HG02623 (cell line): Measurements from ENCODE around the gene RHOXF2.
"Not testable (repeated sequence)": the region's sequence is repeated elsewhere in the genome, so short reads cannot be mapped to it uniquely, and the experiment has no call there.

Source experiments
- ATAC-seq: cut with Tn5 transposase; IDR thresholded peaks from one replicate; pipeline ENCODE4 v1.9.1; 2021; ENCODE audit warnings: moderate library complexity; ENCODE audit not compliant: unreplicated experiment

The RHOXF2 gene

GRCh38 chrX:120158313-120158712 is at the start of gene RHOXF2:
Gene RHOXF2 (plus strand): TSS chrX:120158613. CDS start chrX:120158751, 138 bp downstream.
- ATAC-seq: not testable (repeated sequence)

GRCh38 chrX:120109378-120109777 is 49.0 kb upstream of the RHOXF2 start:
- ATAC-seq: no peak

- ATAC-seq: no peak
Observed at GRCh38 chrX:120111611-120112010, 46.8 kb upstream of the RHOXF2 start.

DNA sequence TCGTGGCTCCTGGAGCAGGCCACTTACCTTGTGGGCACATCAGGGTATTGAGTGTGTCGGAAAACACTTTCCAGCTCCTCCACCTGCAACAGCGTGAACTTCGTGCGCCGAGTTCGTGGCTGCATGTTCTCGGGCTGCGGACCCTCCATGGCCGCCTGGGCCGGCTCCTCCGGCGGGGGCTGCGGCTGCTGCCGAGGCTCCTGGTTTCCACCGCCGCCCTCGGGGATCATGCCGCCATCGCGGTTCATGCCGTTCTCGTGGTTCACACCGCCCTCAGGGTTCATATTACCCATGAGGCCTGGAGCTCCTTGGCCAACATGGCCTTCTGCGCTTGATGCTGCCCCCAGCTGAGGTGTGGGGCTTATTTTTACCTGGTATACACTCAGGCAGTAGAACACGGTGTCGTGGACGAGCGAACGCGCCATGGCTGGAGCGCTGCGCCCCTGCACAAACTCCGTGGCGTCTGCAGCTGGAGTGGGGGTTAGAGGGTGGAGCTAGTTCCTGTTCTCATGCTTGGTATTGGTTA is 42.9 kb upstream of the RHOXF2 start, which contains the start of gene RHOXF1:
Gene RHOXF1 (minus strand): TSS at position 476 of the 526 bp plus-strand sequence. CDS start 51 bp downstream, at position 425.
- ATAC-seq: no peak

GRCh38 chrX:120120223-120120622 is 38.2 kb upstream of the RHOXF2 start:
- ATAC-seq: no peak

DNA sequence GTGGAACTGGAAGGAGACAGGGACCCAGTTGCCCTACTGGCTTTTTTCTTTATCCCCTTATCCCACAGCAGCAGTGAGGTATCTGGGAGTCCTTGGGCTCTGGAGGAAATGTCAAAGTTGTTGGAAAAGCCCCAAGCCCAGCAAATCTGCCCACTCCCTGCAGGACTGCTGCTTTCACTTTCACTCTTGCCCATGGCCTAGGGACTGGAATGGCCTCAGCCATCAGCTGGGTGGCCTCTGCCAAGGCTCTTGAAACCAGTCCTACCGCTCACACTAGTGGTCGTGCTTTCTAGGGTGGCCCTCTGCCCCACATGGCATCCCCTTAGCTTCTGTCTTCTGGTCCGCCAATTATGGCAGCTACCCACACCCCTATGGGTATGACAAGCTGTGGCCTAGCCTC is 33.0 kb upstream of the RHOXF2 start:
- no peak for ATAC-seq

- ATAC-seq: not testable (repeated sequence)
Observed at GRCh38 chrX:120128306-120128846, 30.0 kb upstream of the RHOXF2 start.

GRCh38 chrX:120136128-120136527 is 22.3 kb upstream of the RHOXF2 start:
- no peak for ATAC-seq

DNA sequence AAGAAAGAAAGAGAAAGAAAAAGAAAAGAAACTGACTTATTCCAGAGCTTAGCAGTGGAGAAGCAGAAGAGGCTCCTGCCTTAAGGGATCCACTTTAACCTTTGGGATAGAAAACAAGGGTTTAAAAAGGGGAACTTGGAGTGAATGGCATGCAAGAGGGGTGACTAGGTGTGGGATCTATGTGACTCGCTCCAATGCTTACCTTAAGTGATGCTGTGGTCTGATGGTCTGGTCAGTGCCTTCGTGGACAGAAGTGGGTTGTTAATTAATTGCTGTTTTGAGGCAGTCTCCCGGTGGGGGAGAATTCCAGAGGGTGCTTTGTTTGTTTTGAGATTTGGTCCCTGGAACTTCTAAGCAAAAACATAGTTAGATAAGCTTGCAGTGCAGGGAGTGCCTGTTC is 21.6 kb upstream of the RHOXF2 start:
- no peak for ATAC-seq

DNA sequence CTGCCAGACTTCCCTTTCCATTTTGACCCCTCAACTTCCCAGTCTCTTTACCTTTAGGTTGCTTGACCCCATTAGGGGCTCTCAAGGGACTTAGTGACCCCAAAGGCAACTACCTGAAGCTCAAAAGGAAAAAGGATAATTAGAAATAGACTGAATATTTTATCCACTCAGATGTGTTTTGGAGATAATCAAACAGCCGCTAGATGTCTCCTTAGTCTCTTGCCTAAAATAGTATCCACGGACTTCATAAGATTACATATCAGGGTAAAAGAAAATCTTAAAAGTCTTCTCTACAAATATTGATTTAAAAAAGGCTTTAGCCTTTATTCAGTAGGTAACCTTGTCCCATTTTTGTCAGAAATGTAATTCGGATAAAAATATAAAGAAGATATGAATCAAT is 21.0 kb upstream of the RHOXF2 start:
- ATAC-seq: no peak

- no peak for ATAC-seq
Observed at GRCh38 chrX:120140293-120140981, 18.0 kb upstream of the RHOXF2 start.

GRCh38 chrX:120144178-120144844 is 14.1 kb upstream of the RHOXF2 start:
- no peak for ATAC-seq

DNA sequence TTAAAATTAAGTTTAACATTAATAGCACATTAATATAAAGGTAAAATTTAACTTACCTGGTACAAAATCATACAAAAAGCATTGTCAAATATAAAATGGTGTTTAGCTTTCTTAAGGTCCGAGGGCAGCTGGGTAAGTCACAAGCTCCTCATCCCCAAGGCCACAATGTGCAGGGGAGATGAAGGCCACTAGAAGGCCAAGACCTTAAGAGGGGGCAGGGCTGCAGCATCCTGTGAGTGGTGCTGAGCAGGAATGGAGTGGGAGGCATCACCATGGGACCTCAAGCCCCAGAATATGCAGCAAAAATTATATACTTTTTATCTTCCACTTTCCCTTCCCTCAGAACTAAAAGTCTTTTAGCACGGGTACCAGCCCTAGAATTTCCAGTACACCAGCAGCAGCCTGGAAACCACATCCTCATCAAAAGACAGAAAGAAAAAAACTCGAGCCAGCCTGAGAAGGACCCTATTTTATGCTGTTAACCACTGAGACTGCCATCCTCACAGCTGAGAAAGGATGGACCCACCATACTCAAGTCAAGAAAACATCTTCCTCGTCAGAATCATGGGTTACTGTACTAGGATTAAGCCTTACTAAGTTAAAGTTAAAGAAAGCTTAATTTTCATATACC is 13.0 kb upstream of the RHOXF2 start:
- no peak for ATAC-seq

DNA sequence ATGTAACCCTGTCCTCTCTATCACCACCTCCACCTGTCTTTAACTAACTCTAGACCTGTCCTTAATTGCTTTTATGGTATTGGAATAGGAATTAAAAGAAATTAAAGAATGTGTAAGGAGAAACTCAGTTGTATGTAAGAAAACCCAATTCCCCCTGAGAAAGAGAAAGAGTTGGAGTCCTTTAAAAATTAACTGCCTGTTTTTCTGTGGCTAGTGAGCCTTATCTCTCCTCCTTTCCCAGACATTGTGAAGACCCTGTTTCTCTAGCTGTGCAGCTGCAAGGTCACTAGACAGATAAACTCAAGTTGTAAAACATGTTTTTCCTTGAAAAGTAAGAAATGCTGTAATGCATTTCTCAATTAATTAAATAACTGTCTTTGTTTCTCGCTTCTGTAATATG is 12.1 kb upstream of the RHOXF2 start:
- not testable (repeated sequence) for ATAC-seq

DNA sequence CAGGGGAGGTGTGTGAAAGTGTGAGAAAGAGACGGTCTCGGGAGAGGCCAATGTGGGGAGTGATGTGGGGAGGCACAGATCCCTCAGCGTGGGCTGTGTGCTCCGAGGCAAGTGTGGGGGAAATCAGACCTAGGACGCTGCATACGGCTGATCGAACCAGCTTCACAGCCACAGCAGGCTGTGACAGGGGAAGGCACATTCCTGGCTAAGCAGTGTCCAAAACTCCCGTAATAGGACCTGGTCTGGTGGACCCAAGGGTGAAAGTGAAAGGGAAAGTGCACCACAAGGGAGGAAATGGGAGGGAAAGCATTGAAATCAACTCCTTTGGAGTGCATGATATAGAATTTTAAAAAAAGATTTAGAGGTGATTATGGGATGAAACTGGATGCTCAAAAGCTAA is 10.9 kb upstream of the RHOXF2 start:
- ATAC-seq: no peak

GRCh38 chrX:120150109-120150744 is 8.2 kb upstream of the RHOXF2 start:
- ATAC-seq: not testable (repeated sequence)

- ATAC-seq: not testable (repeated sequence)
Observed at GRCh38 chrX:120159086-120159485, 673 bp downstream of the RHOXF2 start.

DNA sequence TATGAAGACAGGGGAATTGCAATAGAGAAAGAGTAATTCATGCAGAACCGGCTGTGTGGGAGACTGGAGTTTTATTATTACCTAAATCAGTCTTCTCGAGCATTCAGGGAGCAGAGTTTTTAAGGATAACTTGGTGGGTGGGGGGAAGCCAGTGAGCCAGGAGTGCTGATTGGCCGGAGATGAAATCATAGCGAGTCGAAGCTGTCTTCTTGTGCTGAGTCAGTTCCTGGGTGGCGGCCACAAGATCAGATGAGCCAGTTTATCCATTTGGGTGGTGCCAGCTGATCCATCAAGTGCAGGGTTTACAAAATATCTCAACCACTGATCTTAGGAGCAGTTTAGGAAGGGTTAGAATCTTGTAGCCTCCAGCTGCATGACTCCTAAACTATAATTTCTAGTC is 34.8 kb downstream of the RHOXF2 start:
- not testable (repeated sequence) for ATAC-seq

- ATAC-seq: not testable (repeated sequence)
Observed at GRCh38 chrX:120193720-120194119, 35.3 kb downstream of the RHOXF2 start.

- ATAC-seq: not testable (repeated sequence)
Observed at GRCh38 chrX:120195786-120196185, 37.4 kb downstream of the RHOXF2 start.
